ENCODE measurements around the gene NAT14. TPM values are rescaled to one million over a fixed set of nuclear protein-coding genes. Genes with fewer than 3 reads are reported as not detected.
"Not testable (repeated sequence)": the region's sequence is repeated elsewhere in the genome, so short reads cannot be mapped to it uniquely, and the experiment has no call there.

Gene NAT14
- total RNA-seq, 4 donors from 2014 or later: 5.1 to 28.3 (median 12.2) TPM

DNA sequence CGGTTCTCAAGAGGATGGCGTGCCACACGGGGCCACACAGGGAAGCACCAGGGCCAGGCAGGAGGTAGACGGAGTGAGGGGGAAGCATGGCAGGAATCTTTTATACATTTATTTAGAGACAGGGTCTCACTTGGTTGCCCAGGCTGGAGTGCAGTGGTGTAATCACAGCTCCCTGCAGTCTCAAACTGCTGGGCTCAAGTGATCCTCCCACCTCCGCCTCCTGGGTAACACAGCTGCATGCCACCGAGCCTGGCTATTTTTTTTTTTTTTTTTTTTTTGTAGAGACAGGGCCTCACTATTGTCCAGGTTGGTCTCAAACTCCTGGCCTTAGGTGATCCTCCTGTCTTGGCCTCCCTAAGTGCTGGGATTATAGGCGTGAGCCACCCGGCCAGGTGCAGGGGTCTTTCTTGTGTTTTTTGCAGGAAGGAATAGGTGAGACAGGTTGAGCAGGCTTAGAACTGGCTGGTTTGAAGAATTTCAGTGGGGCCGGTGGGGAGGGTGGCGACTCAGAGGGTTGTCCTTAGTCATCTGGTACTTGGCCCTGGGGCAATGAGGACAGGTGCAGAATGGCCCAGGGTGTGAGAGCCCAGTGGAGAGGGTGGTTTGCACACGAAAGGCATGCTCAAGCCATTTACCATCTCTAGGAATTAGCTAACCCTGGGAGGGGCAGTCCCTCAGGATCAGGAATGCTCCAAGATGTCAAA is 10.8 kb downstream of the NAT14 start:
- Histone ChIP-seq H3K4me1 (no peaks in the 10 kb centered on the region), H3K27me3 (no peaks in the 10 kb centered on the region), H3K36me3 (no peaks in the 10 kb centered on the region), H3K27ac (no peak overlapping the region), H3K9me3 (no peaks in the 10 kb centered on the region), H3K4me3 (replicated peaks in 1 of 3) (no peak overlapping the region)
- no peak for TF ChIP-seq POLR2A (IDR thresholded peaks at IDR 0.05)
- TF ChIP-seq, protein P1, sequence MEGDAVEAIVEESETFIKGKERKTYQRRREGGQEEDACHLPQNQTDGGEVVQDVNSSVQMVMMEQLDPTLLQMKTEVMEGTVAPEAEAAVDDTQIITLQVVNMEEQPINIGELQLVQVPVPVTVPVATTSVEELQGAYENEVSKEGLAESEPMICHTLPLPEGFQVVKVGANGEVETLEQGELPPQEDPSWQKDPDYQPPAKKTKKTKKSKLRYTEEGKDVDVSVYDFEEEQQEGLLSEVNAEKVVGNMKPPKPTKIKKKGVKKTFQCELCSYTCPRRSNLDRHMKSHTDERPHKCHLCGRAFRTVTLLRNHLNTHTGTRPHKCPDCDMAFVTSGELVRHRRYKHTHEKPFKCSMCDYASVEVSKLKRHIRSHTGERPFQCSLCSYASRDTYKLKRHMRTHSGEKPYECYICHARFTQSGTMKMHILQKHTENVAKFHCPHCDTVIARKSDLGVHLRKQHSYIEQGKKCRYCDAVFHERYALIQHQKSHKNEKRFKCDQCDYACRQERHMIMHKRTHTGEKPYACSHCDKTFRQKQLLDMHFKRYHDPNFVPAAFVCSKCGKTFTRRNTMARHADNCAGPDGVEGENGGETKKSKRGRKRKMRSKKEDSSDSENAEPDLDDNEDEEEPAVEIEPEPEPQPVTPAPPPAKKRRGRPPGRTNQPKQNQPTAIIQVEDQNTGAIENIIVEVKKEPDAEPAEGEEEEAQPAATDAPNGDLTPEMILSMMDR (IDR thresholded peaks at IDR 0.05): no peak
- intact Hi-C loops (cut with DNase I): no loop called here
- 68 to 80% methylated on average over 11 of the region's 11 CpGs for WGBS, 2 donors
- DNase-seq: no peak

DNA sequence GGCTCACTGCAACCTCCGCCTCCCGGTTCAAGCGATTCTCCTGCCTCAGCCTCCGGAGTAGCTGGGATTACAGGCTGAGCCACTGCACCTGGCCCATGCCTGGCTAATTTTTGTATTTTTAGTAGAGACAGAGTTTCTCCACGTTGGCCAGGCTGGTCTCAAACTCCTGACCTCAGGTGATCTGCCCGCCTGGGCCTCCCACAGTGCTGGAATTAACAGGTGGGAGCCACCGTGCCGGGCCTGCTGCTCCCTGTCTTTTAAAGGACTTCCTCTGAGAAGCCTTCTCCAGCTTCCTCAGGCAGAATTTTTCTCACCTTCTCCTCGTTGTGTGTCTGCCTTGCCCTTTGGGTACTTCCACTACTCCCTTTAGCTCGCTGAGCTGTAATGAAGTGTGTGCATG is 11.8 kb downstream of the NAT14 start:
- intact Hi-C loops (cut with DNase I); H3K4me3 ChIP-seq (replicated peaks in 1 of 3); H3K4me1 ChIP-seq; DNase-seq; H3K9me3 ChIP-seq; H3K27me3 ChIP-seq; H3K27ac ChIP-seq; H3K36me3 ChIP-seq: not testable (repeated sequence)
- 71 to 78% methylated on average over 10 of the region's 10 CpGs for WGBS, 2 donors

DNA sequence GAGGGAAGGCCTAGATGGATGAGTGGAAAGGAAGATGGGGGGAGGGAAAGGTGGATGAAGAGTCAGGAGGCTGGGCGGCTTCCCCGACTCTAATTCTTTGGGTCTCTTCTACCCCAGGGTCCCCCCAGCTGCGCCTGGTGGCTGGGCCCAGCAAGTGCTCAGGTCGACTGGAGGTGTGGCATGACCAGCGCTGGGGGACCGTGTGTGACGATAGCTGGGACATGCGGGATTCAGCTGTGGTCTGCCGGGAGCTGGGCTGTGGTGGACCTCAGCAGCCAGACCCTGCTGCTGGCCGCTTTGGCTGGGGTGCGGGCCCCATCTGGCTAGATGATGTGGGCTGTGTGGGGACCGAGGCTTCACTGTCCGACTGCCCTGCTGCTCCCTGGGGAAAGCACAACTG is 12.8 kb downstream of the NAT14 start:
- intact Hi-C loops (cut with DNase I): no loop called here
- Histone ChIP-seq H3K4me1 (no peaks in the 10 kb centered on the region), H3K36me3 (no peaks in the 10 kb centered on the region), H3K9me3 (no peaks in the 10 kb centered on the region), H3K4me3 (replicated peaks in 1 of 3) (no peak overlapping the region), H3K27ac (no peak overlapping the region), H3K27me3 (no peaks in the 10 kb centered on the region)
- 80 to 85% methylated on average over 7 to 12 of the region's 13 CpGs for WGBS, 2 donors
- DNase-seq: no peak
- TF ChIP-seq POLR2A (IDR thresholded peaks at IDR 0.05): no peak
- TF ChIP-seq, protein P1 (IDR thresholded peaks at IDR 0.05): no peak

- Histone ChIP-seq H3K27ac (no peak overlapping the region), H3K9me3 (no peaks in the 10 kb centered on the region), H3K4me3 (replicated peaks in 1 of 3) (no peak overlapping the region), H3K4me1 (no peaks in the 10 kb centered on the region), H3K27me3 (no peaks in the 10 kb centered on the region), H3K36me3 (no peaks in the 10 kb centered on the region)
- intact Hi-C loops (cut with DNase I): no loop called here
- no peak for DNase-seq
- no peak for TF ChIP-seq POLR2A (IDR thresholded peaks at IDR 0.05)
- TF ChIP-seq, protein P1 (IDR thresholded peaks at IDR 0.05): no peak
- 37 to 64% methylated on average over 2 of the region's 2 CpGs for WGBS, 2 donors
Measured at GRCh38 chr19:55498246-55498840, 13.4 kb downstream of the NAT14 start.

DNA sequence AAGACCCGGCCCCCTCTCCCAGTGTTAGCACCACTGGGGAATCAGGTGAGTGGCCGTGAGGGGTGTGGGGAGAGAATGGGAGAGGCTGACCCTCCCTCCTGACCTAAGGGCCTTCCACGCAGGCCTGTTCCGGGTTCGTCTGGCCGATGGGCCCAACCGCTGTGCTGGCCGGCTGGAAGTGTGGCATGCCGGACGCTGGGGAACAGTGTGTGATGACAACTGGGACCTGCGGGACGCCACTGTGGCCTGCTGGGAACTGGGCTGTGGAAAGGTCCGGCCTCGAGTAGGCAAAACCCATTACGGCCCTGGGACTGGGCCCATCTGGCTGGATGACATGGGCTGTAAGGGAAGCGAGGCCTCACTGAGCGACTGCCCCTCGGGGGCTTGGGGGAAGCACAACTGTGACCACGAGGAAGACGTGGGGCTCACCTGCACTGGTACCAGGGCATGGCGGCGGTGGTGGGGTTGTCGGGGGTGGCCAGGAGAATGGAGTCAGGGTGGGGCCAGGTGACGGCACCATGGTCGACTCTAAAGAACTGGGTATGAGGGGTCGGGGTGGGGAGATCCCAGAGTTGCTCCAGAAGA is 15.5 kb downstream of the NAT14 start:
- no peaks in the 10 kb centered on the region for H3K4me1 ChIP-seq
- no peak overlapping the region for H3K4me3 ChIP-seq (replicated peaks in 1 of 3)
- no peaks in the 10 kb centered on the region for H3K27me3 ChIP-seq
- no peaks in the 10 kb centered on the region for H3K36me3 ChIP-seq
- 95 to 98% methylated on average over 17 to 25 of the region's 26 CpGs for WGBS, 2 donors
- intact Hi-C loops (cut with DNase I): loop anchor here (10.0 kb wide), 1 partner anchor 196 kb away; no protein-coding TSS in a partner anchor
- no peak for DNase-seq
- no peaks in the 10 kb centered on the region for H3K9me3 ChIP-seq
- no peak overlapping the region for H3K27ac ChIP-seq
- no peak for TF ChIP-seq POLR2A (IDR thresholded peaks at IDR 0.05)
- TF ChIP-seq, protein P1 (IDR thresholded peaks at IDR 0.05): no peak
